ENCODE results near the gene LRRIQ4.

The LRRIQ4 gene

DNA sequence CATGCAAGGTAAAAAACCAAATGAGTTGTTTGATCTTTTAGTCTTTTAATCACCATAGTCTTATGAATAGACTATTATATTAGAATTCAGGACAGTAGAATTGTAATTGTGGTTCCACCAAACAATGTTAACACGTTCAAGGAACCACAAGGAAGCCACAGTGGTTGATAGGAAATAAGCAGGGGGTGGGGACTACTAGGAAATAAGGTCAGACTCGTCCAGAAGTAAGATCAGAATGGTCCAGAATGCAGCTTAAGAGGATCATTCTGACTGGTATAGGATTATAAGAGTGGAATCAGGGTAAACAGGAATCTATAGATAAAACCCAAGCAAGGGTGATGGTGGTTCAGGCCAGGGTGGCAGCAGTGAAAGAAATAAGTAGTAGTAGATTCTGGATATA lies 31.9 kb upstream of the LRRIQ4 start:
- Histone ChIP-seq H3K4me2 (ENCODE audit: low read length) (no peak overlapping the region), H3K4me1 (ENCODE audit: control insufficient read depth, low read length) (peaks cover 11% of the 10 kb centered on the region), H3K4me3 (ENCODE audit: low read length) (no peak overlapping the region), H3K27ac (ENCODE audit: low read depth, low read length) (no peak overlapping the region), H4K20me1 (ENCODE audit: control insufficient read depth, insufficient read depth, low read depth, low read length) (no peaks in the 10 kb centered on the region; the same call in 1 of the 2 replicates), H3K9me3 (ENCODE audit: control insufficient read depth, insufficient read depth, low read length) (no peaks in the 10 kb centered on the region), H3K36me3 (ENCODE audit: control insufficient read depth, low read length) (peaks cover 96% of the 10 kb centered on the region), H3K9me2 (replicated peaks; ENCODE audit: control insufficient read depth, low read length) (no peaks in the 10 kb centered on the region), H3F3A (ENCODE audit: control insufficient read depth, insufficient read depth) (0 out of 2 replicates have a peak, but pooled peaks cover 5% of the 10 kb centered on the region), H3K27me3 (ENCODE audit: control insufficient read depth, low read length) (no peaks in the 10 kb centered on the region), H3K79me2 (ENCODE audit: control insufficient read depth, low read length) (peaks cover 55% of the 10 kb centered on the region)
- TF ChIP-seq EZH2phosphoT487 (IDR thresholded peaks at IDR 0.05; ENCODE audit: borderline replicate concordance, low read length): no peak
- TF ChIP-seq, protein P1, sequence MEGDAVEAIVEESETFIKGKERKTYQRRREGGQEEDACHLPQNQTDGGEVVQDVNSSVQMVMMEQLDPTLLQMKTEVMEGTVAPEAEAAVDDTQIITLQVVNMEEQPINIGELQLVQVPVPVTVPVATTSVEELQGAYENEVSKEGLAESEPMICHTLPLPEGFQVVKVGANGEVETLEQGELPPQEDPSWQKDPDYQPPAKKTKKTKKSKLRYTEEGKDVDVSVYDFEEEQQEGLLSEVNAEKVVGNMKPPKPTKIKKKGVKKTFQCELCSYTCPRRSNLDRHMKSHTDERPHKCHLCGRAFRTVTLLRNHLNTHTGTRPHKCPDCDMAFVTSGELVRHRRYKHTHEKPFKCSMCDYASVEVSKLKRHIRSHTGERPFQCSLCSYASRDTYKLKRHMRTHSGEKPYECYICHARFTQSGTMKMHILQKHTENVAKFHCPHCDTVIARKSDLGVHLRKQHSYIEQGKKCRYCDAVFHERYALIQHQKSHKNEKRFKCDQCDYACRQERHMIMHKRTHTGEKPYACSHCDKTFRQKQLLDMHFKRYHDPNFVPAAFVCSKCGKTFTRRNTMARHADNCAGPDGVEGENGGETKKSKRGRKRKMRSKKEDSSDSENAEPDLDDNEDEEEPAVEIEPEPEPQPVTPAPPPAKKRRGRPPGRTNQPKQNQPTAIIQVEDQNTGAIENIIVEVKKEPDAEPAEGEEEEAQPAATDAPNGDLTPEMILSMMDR (IDR thresholded peaks at IDR 0.05; ENCODE audit: low read depth, low read length, poor library complexity, severe bottlenecking): no peak

DNA sequence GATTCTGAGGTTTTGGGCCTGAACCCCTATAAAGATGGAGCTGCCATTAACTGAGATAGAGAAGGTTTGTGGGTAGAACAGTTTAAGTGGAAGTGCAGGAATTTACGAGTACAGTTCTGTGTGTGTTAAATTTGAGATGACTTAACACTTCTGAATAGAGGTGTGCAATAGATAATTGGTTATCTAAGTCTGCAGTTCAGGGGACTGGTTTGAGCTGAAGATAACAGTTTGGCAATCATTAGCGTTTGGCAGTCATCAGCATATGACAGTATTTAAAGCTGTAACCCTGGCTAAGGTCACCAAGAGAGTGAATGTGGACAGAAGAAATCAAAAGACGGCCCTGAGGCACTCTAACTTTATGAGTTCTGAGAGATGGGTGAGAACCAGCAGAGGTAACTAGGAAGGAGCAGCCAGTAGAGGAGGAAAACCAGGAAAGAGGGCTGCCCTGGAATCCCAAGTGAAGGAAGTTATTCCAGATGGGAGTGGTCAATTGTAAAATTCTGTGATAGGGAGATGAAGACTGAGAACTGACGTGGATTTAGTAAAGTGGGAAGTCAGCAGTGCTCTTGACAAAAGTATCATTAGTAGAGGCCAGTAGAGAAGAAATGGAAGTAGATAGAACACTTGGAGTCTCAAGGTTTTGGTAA lies 31.3 kb upstream of the LRRIQ4 start:
- no peak for TF ChIP-seq EZH2phosphoT487 (IDR thresholded peaks at IDR 0.05; ENCODE audit: borderline replicate concordance, low read length)
- TF ChIP-seq, protein P1 (IDR thresholded peaks at IDR 0.05; ENCODE audit: low read depth, low read length, poor library complexity, severe bottlenecking): no peak
- Histone ChIP-seq H3K27me3 (ENCODE audit: control insufficient read depth, low read length) (no peaks in the 10 kb centered on the region), H3K9me3 (ENCODE audit: control insufficient read depth, insufficient read depth, low read length) (no peaks in the 10 kb centered on the region), H3K27ac (ENCODE audit: low read depth, low read length) (no peak overlapping the region), H3K4me3 (ENCODE audit: low read length) (no peak overlapping the region), H3K79me2 (ENCODE audit: control insufficient read depth, low read length) (peaks cover 49% of the 10 kb centered on the region), H3F3A (ENCODE audit: control insufficient read depth, insufficient read depth) (0 out of 2 replicates have a peak, but pooled peaks cover 5% of the 10 kb centered on the region), H3K9me2 (replicated peaks; ENCODE audit: control insufficient read depth, low read length) (no peaks in the 10 kb centered on the region), H3K4me2 (ENCODE audit: low read length) (no peak overlapping the region), H4K20me1 (ENCODE audit: control insufficient read depth, insufficient read depth, low read depth, low read length) (no peaks in the 10 kb centered on the region), H3K4me1 (ENCODE audit: control insufficient read depth, low read length) (peaks cover 5% of the 10 kb centered on the region), H3K36me3 (ENCODE audit: control insufficient read depth, low read length) (peaks cover 96% of the 10 kb centered on the region)

DNA sequence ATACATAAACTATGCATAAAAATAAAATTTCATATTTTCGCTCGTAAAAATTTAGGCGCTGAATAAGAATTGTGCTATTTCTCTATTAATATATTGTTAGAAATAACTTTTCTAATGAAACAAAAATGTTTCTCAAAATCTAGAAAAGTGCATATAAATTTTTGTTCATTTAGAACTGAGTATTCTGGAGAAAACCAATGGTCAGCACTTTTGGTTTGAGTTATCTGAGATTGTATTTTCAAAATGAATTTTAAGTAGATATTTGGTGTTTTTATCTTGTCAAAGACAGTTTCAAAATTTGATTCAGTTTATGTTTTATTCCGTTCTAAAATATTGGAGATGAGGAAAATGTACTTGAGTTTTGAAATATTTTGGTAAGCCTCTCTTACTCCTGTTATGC lies 25.6 kb upstream of the LRRIQ4 start:
- no peak overlapping the region for H3K4me3 ChIP-seq (ENCODE audit: low read length)
- TF ChIP-seq EZH2phosphoT487 (IDR thresholded peaks at IDR 0.05; ENCODE audit: borderline replicate concordance, low read length): no peak
- TF ChIP-seq, protein P1 (IDR thresholded peaks at IDR 0.05; ENCODE audit: low read depth, low read length, poor library complexity, severe bottlenecking): no peak
- H3K27ac ChIP-seq (ENCODE audit: low read depth, low read length): no peak overlapping the region
- peaks cover 13% of the 10 kb centered on the region; the same call in 1 of the 2 replicates for H3F3A ChIP-seq (ENCODE audit: control insufficient read depth, insufficient read depth)
- H3K27me3 ChIP-seq (ENCODE audit: control insufficient read depth, low read length): no peaks in the 10 kb centered on the region
- no peak overlapping the region for H3K4me2 ChIP-seq (ENCODE audit: low read length)
- H3K9me2 ChIP-seq (replicated peaks; ENCODE audit: control insufficient read depth, low read length): no peaks in the 10 kb centered on the region
- H3K9me3 ChIP-seq (ENCODE audit: control insufficient read depth, insufficient read depth, low read length): no peaks in the 10 kb centered on the region
- no peaks in the 10 kb centered on the region for H4K20me1 ChIP-seq (ENCODE audit: control insufficient read depth, insufficient read depth, low read depth, low read length)
- 0 out of 2 replicates have a peak, but pooled peaks cover 4% of the 10 kb centered on the region for H3K4me1 ChIP-seq (ENCODE audit: control insufficient read depth, low read length)
- peaks cover 89% of the 10 kb centered on the region for H3K36me3 ChIP-seq (ENCODE audit: control insufficient read depth, low read length)
- no peaks in the 10 kb centered on the region for H3K79me2 ChIP-seq (ENCODE audit: control insufficient read depth, low read length)

All from DOHH2 (cell line).